Cardiac fibroblast (primary cell): ENCODE results near the gene PSMA5.
"Not testable (repeated sequence)": the region's sequence is repeated elsewhere in the genome, so short reads cannot be mapped to it uniquely, and the experiment has no call there.

Experiments used
- DNase-seq, 2 donors: peaks; one replicate each; pipeline versions ENCODE4 v3.0.0 to v3.0.0-alpha.2; 2010; ENCODE audit warnings: low read depth in 2 of 2
- H3K4me3 ChIP-seq, 2 donors: replicated peaks in 1 of 2; 1 replicate in 1 of 2; 2 replicates in 1 of 2; pipeline ENCODE4 v1.5.1; 2011; ENCODE audit warnings: low read depth in 2 of 2, low read length in 2 of 2, mild to moderate bottlenecking in 2 of 2, moderate library complexity in 1 of 2
- CTCF ChIP-seq: IDR thresholded peaks from one replicate; pipeline ENCODE4 v1.5.1; 2011; ENCODE audit warnings: low read depth, mild to moderate bottlenecking, low read length, inconsistent platforms

PSMA5 gene

GRCh38 chr1:109426281-109427170 lies at the start of gene PSMA5:
Gene PSMA5 (minus strand): TSS chr1:109426448. CDS start chr1:109426330, 118 bp downstream.
- TF ChIP-seq CTCF: no peak

GRCh38 chr1:109475261-109475660 lies 49.0 kb upstream of the PSMA5 start:
- DNase-seq: no peak
- no peak for TF ChIP-seq CTCF
- no peak overlapping the region for H3K4me3 ChIP-seq

More at GRCh38 chr1:109426281-109427170, at the start of gene PSMA5:
- peak within 1 kb of the TSS; percentile 84 to 88 for H3K4me3 ChIP-seq
- DNase-seq: peak; percentile 99

GRCh38 chr1:109474697-109475096 lies 48.4 kb upstream of the PSMA5 start:
- no peak overlapping the region for H3K4me3 ChIP-seq
- no peak for DNase-seq
- TF ChIP-seq CTCF: no peak

GRCh38 chr1:109473284-109474057 lies 47.2 kb upstream of the PSMA5 start:
- DNase-seq, H3K4me3 ChIP-seq: not testable (repeated sequence)

GRCh38 chr1:109472779-109473178 lies 46.5 kb upstream of the PSMA5 start:
- no peak overlapping the region for H3K4me3 ChIP-seq
- no peak for DNase-seq
- TF ChIP-seq CTCF: no peak

- H3K4me3 ChIP-seq: no peak overlapping the region
- no peak for TF ChIP-seq CTCF
- DNase-seq: no peak
These were observed 44.0 kb upstream of the PSMA5 start for GRCh38 chr1:109470245-109470644.

GRCh38 chr1:109468903-109469302 lies 42.7 kb upstream of the PSMA5 start:
- no peak overlapping the region for H3K4me3 ChIP-seq
- DNase-seq: no peak
- TF ChIP-seq CTCF: no peak
